SKM-1 treated with dmso at 0.1 percent for 144 hours (cell line): ENCODE data around the gene NOX4.
"Not testable (repeated sequence)": the region's sequence is repeated elsewhere in the genome, so short reads cannot be mapped to it uniquely, and the experiment has no call there.

Experiments used
- DNase-seq: peaks from one replicate; lab custom pipeline; 2025; ENCODE audit not compliant: unreplicated experiment; lab: John Stamatoyannopoulos, UW

NOX4 gene

DNA sequence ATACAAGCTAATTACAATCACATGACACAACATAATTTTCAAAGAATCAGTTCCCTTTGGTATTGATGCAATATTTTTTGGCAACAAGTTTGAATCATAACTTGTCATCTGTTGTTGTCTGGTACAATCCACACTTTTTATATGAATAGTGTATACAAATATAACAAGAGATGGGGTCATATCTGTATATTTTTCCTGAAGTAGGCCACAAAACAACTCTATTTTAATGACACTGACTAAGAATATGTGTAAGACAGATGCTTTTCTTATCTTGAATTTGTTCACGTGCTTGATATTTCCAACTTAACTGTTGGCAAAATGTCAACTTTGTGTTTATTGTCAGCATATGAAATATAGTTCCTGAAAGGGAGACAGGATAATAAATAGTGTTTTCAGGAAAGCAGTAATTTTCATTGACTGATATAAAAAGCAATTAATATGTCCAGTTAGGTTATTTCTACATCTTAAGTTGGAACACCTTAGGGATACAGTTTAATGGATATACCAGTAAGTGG is 27.9 kb downstream of the NOX4 start:
- DNase-seq: no peak

DNA sequence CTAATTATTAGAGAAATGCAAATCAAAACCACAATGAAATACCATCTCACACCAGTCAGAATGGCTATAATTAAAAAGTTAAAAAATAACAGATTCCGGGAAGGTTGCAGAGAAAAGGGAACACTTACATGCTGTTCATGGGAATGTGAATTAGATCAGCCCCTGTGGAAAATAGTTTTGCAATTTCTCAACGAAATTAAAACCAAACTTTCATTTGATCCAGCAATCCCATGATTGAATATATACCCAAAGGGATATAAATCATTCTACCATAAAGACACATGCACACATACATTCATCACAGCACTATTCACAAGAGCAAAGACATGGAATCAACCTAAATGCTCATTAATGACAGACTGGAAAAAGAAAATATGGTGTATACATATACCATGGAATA is 32.5 kb downstream of the NOX4 start:
- DNase-seq: no peak

DNA sequence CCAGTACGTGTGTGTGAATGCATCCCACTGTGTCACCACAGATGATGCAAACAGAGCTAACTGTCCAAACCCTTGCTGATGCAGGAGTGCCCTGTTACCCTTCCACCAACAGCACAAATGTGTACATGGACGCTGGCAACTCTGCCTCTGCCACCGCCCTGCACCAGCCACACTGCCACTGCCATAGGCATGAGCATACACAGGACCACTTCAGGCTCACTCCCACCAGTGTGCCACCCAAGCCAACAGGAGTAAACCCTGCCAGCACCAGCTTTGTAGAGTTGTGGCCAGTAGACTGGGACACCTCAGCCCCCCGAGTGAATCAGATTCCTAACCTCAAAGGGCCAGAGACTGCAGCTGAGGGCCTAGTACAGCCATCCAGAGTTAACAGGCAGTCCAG is 34.0 kb downstream of the NOX4 start:
- DNase-seq: no peak

DNA sequence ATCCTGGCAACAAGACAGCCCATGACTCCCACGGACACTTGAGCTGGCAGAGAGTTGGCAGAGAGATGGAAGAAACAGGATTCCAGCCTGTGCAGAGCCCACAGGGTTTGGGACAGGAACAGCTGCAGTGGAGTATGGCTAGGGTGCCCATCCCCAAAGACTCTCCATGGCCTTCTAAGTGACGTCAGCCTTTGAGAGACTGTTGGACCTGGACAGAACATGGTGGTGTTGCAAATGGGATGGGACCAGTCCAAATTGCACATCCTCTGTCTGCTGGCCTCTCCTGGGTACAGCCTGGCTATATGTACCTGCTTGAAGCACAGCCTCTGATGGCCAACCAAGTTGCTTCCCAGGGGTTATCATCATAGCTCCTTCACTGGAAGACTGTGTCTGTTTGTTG is 34.5 kb downstream of the NOX4 start:
- no peak for DNase-seq

DNA sequence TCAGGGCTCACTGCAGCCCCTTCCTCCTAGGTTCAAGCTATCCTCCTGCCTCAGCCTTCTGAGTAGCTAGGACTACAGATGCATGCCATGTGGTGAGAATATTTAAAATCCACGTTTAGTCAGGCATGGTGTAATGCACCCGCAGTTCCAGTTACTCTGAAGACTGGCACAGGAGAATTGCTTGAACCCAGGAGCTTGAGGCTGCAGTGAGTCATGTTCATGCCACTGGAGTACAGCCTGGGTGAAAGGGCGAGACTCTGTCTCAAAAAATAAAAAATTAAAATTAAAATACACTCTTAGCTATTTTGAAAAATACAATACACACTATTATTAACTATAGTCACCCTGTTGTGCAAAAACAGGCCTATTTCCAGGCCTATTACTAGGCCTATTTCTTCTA is 38.4 kb downstream of the NOX4 start:
- no peak for DNase-seq

DNA sequence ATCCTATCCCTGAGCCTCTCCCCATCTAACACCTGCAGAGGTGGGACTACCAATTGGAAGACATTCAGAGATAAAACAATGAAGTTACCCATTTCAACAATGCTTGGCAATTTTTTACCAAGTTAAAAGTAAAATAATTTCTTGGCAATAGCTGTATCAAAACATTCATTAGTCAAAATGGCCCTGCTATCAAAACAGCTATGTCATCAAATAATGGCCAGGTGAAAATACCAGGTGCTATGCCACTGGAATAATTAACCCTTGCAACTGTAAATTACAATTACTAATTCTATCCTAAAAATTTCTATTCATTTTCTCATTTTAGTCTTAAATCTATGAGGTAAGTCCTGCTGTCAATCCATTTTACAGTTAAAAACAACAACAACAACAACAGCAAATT is 43.3 kb downstream of the NOX4 start:
- no peak for DNase-seq

DNA sequence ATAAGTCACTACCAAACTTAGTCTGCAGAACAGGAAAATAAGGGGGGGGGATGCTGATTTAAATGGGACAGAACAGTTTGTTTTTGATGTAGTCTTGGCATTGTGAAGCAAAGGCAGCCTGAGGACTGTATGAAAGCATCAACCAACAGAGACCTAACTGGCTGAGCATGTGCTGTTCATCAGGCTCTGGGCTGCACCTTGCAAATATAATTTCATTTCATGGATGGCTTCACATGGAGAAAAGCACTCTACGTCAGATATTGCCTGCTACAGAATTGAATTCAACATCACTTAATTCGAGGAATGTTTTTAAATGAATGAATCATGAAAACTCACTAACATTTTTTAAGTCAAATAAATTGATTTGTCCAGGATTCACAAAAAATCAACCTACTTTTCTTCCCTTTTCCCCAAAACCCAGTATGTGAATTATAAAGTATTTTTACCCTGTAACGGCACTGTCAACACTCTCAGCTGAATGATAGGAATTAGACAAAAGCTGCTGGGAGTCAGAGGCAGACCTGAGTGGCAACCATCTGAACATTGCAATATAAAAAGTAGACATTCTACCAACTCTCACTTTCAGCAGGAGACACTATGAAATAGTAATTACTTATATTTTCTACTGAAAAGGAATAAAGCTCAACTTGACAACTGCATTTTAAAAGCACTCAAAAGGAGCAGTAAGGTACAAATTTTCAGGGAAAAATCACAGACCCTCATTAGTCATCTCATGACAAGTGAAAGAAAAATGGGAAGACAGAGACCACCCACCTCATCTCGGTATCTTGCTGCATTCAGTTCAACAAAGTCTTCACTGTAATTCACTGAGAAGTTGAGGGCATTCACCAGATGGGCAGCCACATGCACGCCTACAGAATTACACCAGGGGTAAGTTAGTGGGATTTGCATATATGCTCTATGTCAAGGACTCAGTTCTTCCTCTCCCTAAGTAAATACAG is 47.5 kb downstream of the NOX4 start:
- DNase-seq: no peak

DNA sequence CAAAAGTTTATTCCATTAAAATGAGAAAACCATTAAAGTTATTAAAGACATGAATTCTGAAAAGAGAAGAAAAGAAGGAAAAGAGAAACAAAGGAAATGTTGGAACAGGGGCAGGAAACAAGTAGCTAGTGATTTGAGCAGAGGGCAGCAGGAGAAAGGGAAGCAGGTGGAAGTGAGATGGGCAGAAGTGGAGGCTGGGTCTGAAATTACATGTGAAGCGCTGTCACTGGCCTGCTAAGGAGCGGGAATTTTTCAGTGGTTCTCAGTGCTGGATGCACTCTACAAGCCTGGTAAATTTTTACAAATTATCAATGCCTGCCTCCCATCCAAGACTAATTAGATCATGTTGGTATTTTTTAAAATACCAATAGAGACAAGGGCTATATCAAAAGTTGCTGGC is 48.4 kb downstream of the NOX4 start:
- DNase-seq: no peak

DNA sequence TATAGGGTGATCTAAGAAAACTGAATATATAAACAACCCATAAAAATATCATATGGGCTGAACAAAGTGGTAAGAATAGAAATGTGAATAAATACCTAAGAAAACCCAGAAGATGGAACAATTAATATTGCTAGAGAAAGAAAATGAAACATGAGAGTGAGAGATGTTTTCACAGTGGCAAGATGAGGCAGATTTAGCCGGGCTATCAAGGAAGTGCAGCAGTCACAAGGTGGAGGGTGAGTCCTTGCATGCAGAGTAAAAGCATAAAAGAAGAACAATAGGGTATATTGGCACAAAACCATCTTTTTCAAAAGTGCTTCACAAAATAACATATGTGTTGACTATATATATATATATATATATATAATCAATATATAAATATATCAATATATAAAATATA is 49.6 kb downstream of the NOX4 start:
- DNase-seq: no peak

DNA sequence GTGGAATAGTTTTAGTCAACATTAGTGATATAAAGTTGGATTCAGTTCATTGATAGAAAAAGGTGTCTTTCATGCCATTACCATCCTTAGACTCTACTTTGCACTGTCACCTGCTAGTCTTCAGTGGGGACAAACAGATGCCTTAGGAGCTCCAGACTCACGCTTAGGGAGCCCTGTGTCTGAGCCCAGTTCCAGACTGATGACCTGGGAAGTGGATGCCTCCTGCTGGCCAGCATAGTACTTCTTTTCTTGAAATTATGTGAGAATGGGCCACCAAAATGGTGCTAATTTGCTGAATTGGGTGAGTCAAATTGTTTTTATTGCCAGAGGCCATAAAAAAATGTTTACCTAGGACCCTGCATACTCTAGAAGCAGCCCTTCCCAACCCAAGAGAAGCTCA is 53.9 kb downstream of the NOX4 start:
- DNase-seq: no peak

DNA sequence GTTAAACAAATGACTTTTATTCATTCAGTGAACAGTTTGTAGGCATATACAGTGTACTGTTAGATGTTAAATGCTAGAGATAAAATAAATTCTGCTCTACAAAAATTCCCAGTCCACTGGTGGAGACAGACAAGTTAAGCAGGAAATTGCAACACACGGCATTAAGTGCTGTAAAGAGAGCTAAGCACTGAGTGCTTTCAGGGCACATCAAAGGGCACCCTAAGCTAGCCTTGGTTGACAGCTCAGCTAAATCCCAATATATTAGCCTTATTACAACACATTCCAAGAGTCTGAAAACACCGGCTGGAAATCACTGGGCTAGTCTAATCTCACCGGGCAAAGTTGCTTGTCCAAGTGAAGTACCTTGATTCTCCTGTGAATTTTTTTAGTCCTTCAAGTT is 55.1 kb downstream of the NOX4 start:
- DNase-seq: no peak

DNA sequence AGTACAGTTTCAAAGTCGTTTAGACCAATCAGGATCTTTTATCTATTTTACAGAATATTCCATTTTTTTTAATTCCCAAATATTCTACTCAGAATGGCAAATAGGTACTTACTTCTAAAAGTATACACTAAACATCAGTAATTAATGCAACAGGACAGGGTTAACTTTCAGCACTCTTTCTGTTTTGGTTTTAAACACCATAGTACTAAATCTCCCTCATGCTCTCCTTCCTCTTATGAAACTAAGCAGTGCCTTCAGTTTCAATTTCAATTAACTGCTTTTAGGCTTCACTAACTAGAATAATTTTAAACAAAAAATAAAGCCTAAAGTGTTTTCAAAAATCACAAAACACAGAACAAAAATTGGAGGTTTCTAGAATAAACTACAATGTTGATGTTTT is 57.9 kb downstream of the NOX4 start:
- no peak for DNase-seq

DNA sequence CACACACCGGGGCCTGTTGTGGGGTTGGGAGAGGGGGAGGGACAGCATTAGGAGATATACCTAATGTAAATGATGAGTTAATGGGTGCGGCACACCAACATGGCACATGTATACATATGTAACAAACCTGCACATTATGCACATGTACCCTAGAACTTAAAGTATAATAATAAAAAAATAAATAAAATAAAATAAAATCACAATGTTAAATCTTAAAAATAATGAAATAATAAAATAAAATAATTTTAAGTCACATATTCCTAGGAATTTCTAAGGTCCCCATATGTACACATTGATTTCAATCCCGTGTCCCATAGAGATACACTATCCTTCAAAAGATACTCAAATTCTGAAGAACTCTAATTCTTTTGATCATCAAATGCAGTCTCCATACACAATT is 59.0 kb downstream of the NOX4 start:
- not testable (repeated sequence) for DNase-seq

DNA sequence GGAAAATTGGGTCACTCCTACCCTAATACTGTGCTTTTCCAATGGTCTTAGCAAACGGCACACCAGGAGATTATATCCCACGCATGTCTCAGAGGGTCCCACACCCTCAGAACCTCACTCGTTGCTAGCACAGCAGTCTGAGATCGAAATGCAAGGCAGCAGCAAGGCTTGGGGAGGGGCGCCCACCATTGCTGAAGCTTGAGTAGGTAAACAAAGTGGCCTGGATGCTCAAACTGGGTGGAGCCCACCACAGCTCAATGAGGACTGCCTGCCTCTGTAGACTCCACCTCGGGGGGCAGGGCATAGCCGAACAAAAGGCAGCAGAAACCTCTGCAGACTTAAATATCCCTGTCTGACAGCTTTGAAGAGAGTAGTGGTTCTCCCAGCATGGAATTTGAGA is 64.7 kb downstream of the NOX4 start:
- DNase-seq: not testable (repeated sequence)

DNA sequence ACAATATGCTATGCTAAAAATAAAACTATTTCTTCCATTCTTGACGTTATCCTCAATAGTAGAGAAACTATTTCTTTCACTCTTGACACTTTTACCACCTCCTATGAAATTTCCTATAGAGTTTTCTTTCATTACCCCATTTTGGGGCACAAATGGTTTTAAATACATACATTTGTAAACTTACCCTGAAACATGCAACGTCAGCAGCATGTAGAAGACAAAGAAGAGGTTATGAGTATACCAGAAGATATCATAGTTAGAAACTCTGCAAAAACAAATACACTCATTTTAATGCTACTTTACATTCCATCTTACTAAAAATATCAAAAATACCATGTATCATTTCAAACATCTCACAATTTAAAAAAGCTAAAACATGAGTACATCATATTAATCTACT is 69.5 kb downstream of the NOX4 start:
- DNase-seq: no peak

DNA sequence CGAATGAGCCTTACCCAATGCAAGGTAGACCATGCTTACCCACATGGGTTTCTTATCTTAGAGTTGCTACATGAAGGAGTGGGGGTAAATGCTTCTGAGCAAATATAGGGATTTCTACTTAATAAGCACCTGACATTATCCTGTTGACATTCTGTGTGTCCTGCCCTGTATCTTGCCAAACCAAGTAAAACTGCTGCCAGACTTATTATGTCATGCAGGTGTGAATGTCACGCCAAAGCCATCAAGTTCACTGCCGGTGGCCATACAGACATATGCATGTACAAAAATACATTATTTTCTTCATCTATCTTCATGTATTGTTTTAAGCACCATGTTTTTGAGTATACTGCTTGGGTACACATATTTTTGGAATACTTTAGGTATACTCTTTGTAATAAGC is 70.2 kb downstream of the NOX4 start:
- DNase-seq: no peak

DNA sequence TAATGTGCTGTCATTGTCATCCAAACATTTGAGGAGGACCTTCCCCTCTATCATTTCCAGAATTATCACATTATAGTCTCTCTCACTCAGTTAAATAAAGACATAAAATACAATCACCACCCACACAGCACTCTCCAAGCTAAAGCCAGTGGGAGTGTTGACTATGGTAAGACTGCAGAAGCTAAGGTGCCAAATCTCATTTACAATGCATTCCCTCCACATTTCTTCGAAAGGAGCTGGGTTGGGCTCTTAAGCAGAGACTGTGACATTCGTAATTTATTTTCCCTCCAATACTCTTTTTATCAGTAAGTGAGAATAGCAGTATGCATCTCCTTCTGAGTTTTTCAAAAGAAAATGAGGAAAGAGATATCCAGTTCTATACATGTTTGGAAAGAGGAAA is 74.2 kb downstream of the NOX4 start:
- DNase-seq: no peak

DNA sequence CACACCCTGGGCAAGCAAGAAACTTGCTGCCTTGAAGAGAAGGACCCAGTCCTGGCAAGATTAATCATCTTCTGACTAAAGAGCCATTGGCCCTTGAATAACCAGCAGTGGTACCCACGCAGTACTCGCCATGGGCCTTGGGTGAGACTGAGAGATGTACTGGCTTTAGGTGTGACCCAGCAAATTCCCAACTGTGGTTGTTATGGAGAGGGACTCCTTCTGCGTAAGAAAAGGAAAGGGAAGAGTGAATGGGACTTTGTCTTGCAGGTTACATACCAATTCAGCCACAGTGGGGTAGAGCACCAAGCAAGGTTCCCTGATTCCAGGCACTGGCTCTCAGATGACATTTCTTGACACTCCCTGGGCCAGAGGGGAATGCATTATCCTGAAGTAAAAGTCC is 80.1 kb downstream of the NOX4 start:
- not testable (repeated sequence) for DNase-seq

DNA sequence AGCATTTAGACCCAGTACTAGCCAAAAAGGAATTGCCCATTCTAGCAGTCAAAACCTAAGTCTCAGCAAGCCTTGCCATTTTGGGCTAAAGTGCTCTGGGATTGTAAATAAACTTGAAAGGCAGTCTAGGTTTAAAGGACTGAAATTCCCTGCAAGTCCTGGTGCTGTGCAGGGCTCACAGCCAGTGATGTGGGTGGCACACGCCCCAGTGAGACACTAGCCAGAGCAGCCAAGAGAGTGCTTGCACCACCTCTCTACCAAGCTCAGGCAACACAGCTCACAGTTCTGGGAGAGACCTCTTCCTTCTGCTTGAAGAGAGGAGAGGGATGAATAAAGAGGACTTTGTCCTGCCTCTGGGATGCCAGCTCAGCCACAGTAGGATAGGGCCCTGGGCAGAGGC is 80.5 kb downstream of the NOX4 start:
- not testable (repeated sequence) for DNase-seq

DNA sequence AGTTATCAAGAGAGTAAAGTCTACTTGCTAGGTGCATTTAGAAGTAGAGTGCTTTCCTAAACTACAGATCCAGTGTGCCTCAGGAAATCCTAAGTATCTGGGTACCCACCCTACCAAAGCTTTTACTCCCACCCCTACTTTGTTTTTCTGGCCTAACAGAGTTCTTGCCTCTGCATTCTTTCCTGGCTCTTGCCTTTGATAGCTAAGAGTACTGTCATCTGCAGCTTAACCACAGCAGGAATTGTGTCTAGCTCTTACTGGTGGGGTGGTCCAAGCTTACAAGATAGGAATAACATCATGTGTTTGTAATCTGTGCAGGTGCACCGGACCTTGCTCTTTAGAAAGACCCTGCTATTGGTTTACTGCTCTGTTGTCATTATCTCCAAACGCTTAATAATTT is 82.7 kb downstream of the NOX4 start:
- not testable (repeated sequence) for DNase-seq

DNA sequence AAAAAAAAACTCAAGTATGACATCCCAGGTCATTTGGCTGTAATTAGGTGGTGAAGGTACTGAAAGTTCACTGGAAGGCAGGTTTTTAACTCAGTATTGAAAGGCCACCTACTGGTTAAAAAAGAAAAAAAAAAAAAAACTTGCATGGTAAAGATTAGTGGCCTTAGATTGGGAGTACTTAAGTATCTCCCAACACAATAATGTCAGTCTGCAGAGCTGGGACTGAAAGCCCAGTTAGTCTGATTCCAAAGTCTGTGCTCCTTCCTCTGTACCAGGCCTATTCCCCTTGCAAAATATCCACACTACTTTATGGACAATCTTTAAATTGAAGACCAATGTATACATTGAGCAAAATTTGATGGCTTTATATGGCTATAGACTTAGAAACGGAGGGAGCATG is 85.5 kb downstream of the NOX4 start:
- DNase-seq: no peak

DNA sequence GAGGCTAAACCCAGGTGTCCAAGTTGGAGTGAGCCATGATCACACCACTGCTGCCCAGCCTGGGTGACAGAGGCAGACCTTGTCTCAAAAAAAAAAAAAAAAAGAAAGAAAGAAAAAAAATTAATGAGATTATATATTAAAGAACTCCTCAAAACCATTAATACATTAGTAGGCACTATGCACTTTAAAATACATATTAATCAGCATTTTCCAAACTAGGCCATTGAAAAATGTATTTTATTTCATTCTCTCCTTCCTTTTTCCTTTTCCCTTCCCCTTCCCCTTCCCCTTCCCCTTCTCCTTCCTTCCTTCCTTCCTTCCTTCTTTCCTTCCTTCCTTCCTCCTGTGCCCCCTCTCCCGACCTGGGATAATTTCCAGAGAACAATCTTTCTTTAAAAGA is 99.5 kb downstream of the NOX4 start:
- not testable (repeated sequence) for DNase-seq

DNA sequence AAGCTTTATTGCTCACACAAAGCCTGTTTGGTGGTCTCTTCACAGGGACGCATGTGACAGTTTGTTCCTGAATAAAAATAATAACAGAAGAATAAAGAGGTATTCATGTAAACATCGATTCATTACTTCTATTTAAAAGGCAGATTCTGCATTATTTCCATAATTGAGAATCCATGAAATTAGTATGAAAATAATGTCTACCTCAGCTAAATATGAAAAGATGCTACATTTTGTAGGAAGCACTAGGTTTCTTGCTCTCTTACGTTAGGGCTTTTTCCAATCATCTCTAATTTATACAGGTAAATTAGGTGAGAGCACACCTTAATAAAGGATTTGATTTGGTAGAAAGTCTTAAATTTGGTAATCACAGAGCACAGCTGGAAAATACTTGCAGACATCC is 103.7 kb downstream of the NOX4 start:
- not testable (repeated sequence) for DNase-seq
